ENCODE measurements around the gene MST1. TPM values are rescaled to one million over a fixed set of nuclear protein-coding genes. Genes with fewer than 3 reads are reported as not detected.

The MST1 gene
- total and polyA plus RNA-seq, 9 of the 15 experiments (the other 6 are each of a cell fraction or from before 2014, with no cell fraction given): 0.08 to 1.8 (median 0.40) TPM

DNA sequence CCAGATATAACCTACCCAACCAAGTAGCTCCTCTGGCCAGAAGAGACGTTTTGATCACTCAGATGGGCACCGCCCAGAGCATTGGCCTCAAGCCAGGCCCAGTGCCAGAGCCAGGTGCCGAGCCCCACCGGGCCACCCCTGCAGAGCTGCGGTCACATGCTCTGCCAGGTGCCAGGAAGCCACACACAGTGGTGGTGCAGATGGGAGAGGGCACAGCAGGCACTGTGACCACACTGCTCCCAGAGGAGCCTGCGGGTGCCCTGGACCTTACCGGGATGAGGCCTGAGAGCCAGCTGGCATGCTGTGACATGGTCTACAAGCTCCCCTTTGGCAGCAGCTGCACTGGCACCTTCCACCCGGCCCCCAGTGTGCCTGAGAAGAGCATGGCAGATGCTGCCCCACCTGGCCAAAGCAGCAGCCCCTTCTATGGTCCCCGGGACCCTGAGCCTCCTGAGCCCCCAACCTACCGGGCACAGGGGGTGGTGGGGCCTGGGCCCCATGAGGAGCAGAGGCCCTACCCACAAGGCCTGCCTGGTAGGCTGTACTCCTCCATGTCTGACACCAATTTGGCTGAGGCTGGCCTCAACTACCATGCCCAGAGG, 34.2 kb downstream of the MST1 start (continued):
- TF ChIP-seq, protein P1, sequence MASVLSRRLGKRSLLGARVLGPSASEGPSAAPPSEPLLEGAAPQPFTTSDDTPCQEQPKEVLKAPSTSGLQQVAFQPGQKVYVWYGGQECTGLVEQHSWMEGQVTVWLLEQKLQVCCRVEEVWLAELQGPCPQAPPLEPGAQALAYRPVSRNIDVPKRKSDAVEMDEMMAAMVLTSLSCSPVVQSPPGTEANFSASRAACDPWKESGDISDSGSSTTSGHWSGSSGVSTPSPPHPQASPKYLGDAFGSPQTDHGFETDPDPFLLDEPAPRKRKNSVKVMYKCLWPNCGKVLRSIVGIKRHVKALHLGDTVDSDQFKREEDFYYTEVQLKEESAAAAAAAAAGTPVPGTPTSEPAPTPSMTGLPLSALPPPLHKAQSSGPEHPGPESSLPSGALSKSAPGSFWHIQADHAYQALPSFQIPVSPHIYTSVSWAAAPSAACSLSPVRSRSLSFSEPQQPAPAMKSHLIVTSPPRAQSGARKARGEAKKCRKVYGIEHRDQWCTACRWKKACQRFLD (CRISPR knock-in tag; IDR thresholded peaks at IDR 0.05): no peak
- TF ChIP-seq ZNF354B (CRISPR knock-in tag; IDR thresholded peaks at IDR 0.05): no peak
- TF ChIP-seq ETV5 (CRISPR knock-in tag; IDR thresholded peaks at IDR 0.05; ENCODE audit: low read depth): no peak
- TF ChIP-seq, protein P2, sequence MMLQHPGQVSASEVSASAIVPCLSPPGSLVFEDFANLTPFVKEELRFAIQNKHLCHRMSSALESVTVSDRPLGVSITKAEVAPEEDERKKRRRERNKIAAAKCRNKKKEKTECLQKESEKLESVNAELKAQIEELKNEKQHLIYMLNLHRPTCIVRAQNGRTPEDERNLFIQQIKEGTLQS (IDR thresholded peaks at IDR 0.05): no peak
- TF ChIP-seq, protein P2 (CRISPR knock-in tag; conservative IDR thresholded peaks at IDR 0.05): no peak
- no peak for TF ChIP-seq RBM15 (IDR thresholded peaks at IDR 0.05; ENCODE audit: insufficient read depth, low read length)
- no peak for TF ChIP-seq ZNF282 (CRISPR knock-in tag; IDR thresholded peaks at IDR 0.05)
- no peak for TF ChIP-seq U2AF2 (optimal IDR thresholded peaks at IDR 0.05; ENCODE audit: low read depth, low read length)
- TF ChIP-seq FOSL1 (tag; conservative IDR thresholded peaks at IDR 0.05): no peak
- TF ChIP-seq SRSF7 (optimal IDR thresholded peaks at IDR 0.05; ENCODE audit: low read depth, low read length): no peak
